K562 (cell line): ENCODE results near the gene RNF167. TPM values are rescaled to one million over a fixed set of nuclear protein-coding genes. Genes with fewer than 3 reads are reported as not detected.

ENCODE experiments used
- CHD1 ChIP-seq: fragments of 200-600 bp; sonication (generic); IDR thresholded peaks from one replicate; pipeline ENCODE4 v1.6.1; 2012; ENCODE audit warnings: mild to moderate bottlenecking, moderate library complexity, low read length, inconsistent platforms
- CREB1 ChIP-seq, 2 experiments: sonication (generic) in 1 of 2; formaldehyde crosslinking in 1 of 2; IDR thresholded peaks; 2 replicates each; pipeline versions ENCODE4 v1.6.1 to v1.8.0; 2012 to 2022; ENCODE audit warnings: inconsistent platforms in 1 of 2, mild to moderate bottlenecking in 1 of 2, missing genetic modification reagents in 1 of 2, moderate library complexity in 1 of 2
- RBBP5 ChIP-seq: fragments of 200-600 bp; sonication (generic); IDR thresholded peaks from 2 replicates; pipeline ENCODE4 v1.6.1; 2012; ENCODE audit warnings: borderline replicate concordance, mild to moderate bottlenecking, low read length, control low read depth, inconsistent platforms; ENCODE audit not compliant: insufficient read depth, poor library complexity, severe bottlenecking
- RHOXF2B ChIP-seq: fragments of 250-450 bp; sonication (Bioruptor Pico); conservative IDR thresholded peaks from 2 replicates; pipeline ENCODE4 v1.5.1; 2021
- SRF ChIP-seq, 2 experiments: fragments of 250-450, 450-650 bp in 1 of 2; sonication (Bioruptor Pico) in 1 of 2; sonication (generic) in 1 of 2; formaldehyde crosslinking; IDR thresholded peaks; 2 replicates each; pipeline versions ENCODE4 v1.5.0 to v1.5.1; 2020 to 2022; ENCODE audit warnings: mild to moderate bottlenecking in 1 of 2, missing genetic modification reagents in 1 of 2
- YY1 ChIP-seq, 3 experiments: IDR thresholded peaks; 2 replicates each; pipeline ENCODE4 v1.6.1; 2011; ENCODE audit warnings: low read length in 2 of 3, mild to moderate bottlenecking in 2 of 3, moderate library complexity in 2 of 3, borderline replicate concordance in 1 of 3, control low read depth in 1 of 3, low read depth in 1 of 3; ENCODE audit not compliant: insufficient read depth in 3 of 3, insufficient replicate concordance in 2 of 3, control insufficient read depth in 1 of 3, insufficient read length in 1 of 3; ENCODE audit errors: extremely low read depth in 1 of 3
- ZNF436 ChIP-seq: fragments of 250-450, 450-650 bp; sonication (Bioruptor Pico); formaldehyde crosslinking; IDR thresholded peaks from 2 replicates; pipeline ENCODE4 v1.7.0; 2020; ENCODE audit warnings: mild to moderate bottlenecking
- polyA plus RNA-seq, 8 experiments: library from polyadenylated mRNA; depleted of rRNA in 4 of 8; stranded (reverse) in 5 of 8; unstranded in 3 of 8; fragments of >200 nt; fragmentation: Nextera tagmentation in 2 of 8; fragmentation: Illumina TruSeq in 1 of 8; extraction: Ambion mirVana in 2 of 8; extraction: Trizol in 1 of 8; gene quantifications; 2 replicates each; pipeline versions ENCODE4 v1.2.1 to v1.2.3, GENCODE V29; 2011 to 2014; ENCODE audit warnings: inconsistent platforms in 1 of 8, missing spikeins in 1 of 8
- total RNA-seq, 7 experiments: library from RNA; depleted of rRNA in 6 of 7; stranded (reverse); fragments of >200 nt in 6 of 7; fragmentation: Illumina TruSeq in 2 of 7; extraction: Trizol in 2 of 7; gene quantifications; 2 replicates each; pipeline versions ENCODE4 v1.2.1 to v1.2.3, GENCODE V29; 2011 to 2021; ENCODE audit warnings: low replicate concordance in 1 of 7
- TF ChIP-seq, protein P1 (sequence below): fragments of 450-650 bp; IDR thresholded peaks from 2 replicates; pipeline ENCODE4 v1.6.1; 2016; ENCODE audit warnings: borderline replicate concordance
- TF ChIP-seq, protein P2 (sequence below), 2 experiments: IDR thresholded peaks; 2 replicates each; pipeline ENCODE4 v1.6.1; 2012; ENCODE audit warnings: improper control_type of control experiment in 2 of 2, low read depth in 2 of 2, low read length in 2 of 2, borderline replicate concordance in 1 of 2

The RNF167 gene
- total and polyA plus RNA-seq, 9 of the 15 experiments (the other 6 are each of a cell fraction or from before 2014, with no cell fraction given), result 16.5 to 143 (median 45.5) TPM

DNA sequence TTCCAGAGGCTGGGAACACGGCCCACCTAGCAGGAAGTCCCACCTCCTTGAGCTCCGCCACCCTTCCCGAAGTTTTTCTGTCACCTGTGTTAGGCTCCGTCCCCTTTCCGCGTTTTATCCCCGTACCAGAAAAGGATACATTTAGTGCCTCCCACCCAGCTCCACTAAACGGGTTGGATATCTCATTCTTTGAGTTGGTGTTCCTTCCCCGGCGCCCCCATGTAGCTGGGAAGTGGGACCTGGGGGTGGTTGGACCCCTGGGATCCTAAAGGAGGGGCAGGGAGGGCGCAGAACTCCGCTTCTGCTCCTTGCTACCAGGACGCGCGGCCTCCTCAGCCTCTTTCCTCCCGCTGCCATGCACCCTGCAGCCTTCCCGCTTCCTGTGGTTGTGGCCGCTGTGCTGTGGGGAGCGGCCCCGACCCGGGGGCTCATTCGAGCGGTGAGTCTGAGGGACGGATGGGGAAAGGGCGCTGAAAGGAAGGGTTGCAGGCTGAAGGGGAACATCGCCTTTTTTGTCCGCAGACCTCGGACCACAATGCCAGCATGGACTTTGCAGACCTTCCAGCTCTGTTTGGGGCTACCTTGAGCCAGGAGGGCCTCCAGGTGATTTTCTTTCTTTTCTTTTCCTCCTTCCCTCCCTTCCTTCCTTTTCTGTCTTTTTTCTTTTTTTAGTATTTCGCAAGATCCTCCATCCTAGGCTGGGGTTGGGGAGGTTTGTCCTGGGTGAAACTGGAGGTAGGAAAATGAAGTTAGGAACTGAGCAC lies 669 bp downstream of the RNF167 start (continued):
- no peak for TF ChIP-seq CREB1 (IDR thresholded peaks at IDR 0.05)
- TF ChIP-seq CREB1 (CRISPR knock-in tag; IDR thresholded peaks at IDR 0.05), result no peak
- peak; percentile 44 for TF ChIP-seq CHD1
- TF ChIP-seq RHOXF2B, result no peak
- TF ChIP-seq, protein P1, sequence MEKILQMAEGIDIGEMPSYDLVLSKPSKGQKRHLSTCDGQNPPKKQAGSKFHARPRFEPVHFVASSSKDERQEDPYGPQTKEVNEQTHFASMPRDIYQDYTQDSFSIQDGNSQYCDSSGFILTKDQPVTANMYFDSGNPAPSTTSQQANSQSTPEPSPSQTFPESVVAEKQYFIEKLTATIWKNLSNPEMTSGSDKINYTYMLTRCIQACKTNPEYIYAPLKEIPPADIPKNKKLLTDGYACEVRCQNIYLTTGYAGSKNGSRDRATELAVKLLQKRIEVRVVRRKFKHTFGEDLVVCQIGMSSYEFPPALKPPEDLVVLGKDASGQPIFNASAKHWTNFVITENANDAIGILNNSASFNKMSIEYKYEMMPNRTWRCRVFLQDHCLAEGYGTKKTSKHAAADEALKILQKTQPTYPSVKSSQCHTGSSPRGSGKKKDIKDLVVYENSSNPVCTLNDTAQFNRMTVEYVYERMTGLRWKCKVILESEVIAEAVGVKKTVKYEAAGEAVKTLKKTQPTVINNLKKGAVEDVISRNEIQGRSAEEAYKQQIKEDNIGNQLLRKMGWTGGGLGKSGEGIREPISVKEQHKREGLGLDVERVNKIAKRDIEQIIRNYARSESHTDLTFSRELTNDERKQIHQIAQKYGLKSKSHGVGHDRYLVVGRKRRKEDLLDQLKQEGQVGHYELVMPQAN, result peak; percentile 54; the same call in 1 of the 2 replicates
- no peak for TF ChIP-seq ZNF436 (CRISPR knock-in tag)
- TF ChIP-seq, protein P2, sequence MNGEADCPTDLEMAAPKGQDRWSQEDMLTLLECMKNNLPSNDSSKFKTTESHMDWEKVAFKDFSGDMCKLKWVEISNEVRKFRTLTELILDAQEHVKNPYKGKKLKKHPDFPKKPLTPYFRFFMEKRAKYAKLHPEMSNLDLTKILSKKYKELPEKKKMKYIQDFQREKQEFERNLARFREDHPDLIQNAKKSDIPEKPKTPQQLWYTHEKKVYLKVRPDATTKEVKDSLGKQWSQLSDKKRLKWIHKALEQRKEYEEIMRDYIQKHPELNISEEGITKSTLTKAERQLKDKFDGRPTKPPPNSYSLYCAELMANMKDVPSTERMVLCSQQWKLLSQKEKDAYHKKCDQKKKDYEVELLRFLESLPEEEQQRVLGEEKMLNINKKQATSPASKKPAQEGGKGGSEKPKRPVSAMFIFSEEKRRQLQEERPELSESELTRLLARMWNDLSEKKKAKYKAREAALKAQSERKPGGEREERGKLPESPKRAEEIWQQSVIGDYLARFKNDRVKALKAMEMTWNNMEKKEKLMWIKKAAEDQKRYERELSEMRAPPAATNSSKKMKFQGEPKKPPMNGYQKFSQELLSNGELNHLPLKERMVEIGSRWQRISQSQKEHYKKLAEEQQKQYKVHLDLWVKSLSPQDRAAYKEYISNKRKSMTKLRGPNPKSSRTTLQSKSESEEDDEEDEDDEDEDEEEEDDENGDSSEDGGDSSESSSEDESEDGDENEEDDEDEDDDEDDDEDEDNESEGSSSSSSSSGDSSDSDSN (IDR thresholded peaks at IDR 0.05; ENCODE audit: borderline replicate concordance in 1 of 2, low read depth in 2 of 2, low read length in 2 of 2), result 0 out of 4 replicates have a peak, but pooled peaks of 1 of the 2 experiments have one; percentile 42
- 0 out of 4 replicates have a peak, but pooled peaks of 1 of the 2 experiments have one; percentile 27 for TF ChIP-seq SRF (CRISPR knock-in tag; IDR thresholded peaks at IDR 0.05)
- TF ChIP-seq RBBP5, result peak; percentile 11
- TF ChIP-seq YY1 (IDR thresholded peaks at IDR 0.05; ENCODE audit: borderline replicate concordance in 1 of 3, control insufficient read depth in 1 of 3, extremely low read depth in 1 of 3, insufficient read depth in 3 of 3, insufficient read length in 1 of 3, insufficient replicate concordance in 2 of 3, low read depth in 1 of 3, low read length in 2 of 3), result peak in 1 of 3 experiments; percentile 14
